ENCODE data around the gene RAD51B.

DNA sequence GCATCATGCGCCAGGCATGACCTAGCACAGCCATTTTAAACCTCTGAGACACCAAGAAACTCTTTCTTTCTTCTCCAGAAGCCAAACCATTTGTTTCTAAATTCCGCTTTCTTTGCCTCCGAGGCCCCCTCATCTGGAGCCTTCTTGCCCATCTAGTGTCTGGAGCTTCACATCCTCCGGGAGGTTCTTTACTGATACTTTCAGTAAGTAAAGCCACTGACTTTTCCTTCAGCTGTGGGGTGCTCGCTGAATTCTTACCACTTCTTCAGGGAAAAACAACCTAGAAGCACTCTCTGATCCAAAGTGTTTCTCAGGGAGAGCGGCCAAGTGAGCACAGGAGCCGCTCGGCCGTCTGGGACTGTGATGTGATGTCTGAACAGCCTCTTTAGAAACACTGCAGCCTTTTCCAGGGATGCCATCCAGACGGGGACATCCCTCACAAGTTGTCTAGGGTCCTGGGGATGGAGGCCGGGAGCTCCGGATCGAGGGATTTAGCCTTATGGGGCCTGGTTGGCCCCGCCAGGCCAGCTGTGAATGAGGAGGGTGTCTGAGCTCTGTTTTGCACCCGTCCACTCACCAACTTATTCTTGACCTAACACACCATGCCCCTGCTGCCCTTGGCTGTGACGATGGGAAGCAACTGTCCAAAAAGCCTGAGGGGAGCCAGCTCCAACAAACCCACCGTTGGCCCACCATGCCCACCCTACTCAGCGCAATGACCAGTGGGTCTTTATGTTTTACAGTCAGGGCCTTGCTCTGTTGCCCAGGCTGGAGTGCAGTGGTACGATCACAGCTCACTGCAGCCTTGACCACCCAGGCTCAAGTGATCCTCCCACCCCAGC lies 812.7 kb downstream of the RAD51B start:
- TF ChIP-seq GABPA (tag; conservative IDR thresholded peaks at IDR 0.05; ENCODE audit: low read depth) (no peak), NCOA4 (IDR thresholded peaks at IDR 0.05; ENCODE audit: partially characterized antibody) (no peak), CBFB (CRISPR knock-in tag; IDR thresholded peaks at IDR 0.05) (no peak), ATF1 (CRISPR knock-in tag; IDR thresholded peaks at IDR 0.05) (no peak), ATF1 (tag; IDR thresholded peaks at IDR 0.05) (no peak), CREB1 (IDR thresholded peaks at IDR 0.05) (no peak), CREB1 (CRISPR knock-in tag; IDR thresholded peaks at IDR 0.05) (no peak)
- TF ChIP-seq, protein P1, sequence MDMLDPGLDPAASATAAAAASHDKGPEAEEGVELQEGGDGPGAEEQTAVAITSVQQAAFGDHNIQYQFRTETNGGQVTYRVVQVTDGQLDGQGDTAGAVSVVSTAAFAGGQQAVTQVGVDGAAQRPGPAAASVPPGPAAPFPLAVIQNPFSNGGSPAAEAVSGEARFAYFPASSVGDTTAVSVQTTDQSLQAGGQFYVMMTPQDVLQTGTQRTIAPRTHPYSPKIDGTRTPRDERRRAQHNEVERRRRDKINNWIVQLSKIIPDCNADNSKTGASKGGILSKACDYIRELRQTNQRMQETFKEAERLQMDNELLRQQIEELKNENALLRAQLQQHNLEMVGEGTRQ (CRISPR knock-in tag; IDR thresholded peaks at IDR 0.05), result no peak
- TF ChIP-seq, protein P2, sequence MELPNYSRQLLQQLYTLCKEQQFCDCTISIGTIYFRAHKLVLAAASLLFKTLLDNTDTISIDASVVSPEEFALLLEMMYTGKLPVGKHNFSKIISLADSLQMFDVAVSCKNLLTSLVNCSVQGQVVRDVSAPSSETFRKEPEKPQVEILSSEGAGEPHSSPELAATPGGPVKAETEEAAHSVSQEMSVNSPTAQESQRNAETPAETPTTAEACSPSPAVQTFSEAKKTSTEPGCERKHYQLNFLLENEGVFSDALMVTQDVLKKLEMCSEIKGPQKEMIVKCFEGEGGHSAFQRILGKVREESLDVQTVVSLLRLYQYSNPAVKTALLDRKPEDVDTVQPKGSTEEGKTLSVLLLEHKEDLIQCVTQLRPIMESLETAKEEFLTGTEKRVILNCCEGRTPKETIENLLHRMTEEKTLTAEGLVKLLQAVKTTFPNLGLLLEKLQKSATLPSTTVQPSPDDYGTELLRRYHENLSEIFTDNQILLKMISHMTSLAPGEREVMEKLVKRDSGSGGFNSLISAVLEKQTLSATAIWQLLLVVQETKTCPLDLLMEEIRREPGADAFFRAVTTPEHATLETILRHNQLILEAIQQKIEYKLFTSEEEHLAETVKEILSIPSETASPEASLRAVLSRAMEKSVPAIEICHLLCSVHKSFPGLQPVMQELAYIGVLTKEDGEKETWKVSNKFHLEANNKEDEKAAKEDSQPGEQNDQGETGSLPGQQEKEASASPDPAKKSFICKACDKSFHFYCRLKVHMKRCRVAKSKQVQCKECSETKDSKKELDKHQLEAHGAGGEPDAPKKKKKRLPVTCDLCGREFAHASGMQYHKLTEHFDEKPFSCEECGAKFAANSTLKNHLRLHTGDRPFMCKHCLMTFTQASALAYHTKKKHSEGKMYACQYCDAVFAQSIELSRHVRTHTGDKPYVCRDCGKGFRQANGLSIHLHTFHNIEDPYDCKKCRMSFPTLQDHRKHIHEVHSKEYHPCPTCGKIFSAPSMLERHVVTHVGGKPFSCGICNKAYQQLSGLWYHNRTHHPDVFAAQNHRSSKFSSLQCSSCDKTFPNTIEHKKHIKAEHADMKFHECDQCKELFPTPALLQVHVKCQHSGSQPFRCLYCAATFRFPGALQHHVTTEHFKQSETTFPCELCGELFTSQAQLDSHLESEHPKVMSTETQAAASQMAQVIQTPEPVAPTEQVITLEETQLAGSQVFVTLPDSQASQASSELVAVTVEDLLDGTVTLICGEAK (IDR thresholded peaks at IDR 0.05), result no peak
- TF ChIP-seq, protein P2 (CRISPR knock-in tag; IDR thresholded peaks at IDR 0.05), result no peak
- TF ChIP-seq, protein P3, sequence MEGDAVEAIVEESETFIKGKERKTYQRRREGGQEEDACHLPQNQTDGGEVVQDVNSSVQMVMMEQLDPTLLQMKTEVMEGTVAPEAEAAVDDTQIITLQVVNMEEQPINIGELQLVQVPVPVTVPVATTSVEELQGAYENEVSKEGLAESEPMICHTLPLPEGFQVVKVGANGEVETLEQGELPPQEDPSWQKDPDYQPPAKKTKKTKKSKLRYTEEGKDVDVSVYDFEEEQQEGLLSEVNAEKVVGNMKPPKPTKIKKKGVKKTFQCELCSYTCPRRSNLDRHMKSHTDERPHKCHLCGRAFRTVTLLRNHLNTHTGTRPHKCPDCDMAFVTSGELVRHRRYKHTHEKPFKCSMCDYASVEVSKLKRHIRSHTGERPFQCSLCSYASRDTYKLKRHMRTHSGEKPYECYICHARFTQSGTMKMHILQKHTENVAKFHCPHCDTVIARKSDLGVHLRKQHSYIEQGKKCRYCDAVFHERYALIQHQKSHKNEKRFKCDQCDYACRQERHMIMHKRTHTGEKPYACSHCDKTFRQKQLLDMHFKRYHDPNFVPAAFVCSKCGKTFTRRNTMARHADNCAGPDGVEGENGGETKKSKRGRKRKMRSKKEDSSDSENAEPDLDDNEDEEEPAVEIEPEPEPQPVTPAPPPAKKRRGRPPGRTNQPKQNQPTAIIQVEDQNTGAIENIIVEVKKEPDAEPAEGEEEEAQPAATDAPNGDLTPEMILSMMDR (IDR thresholded peaks at IDR 0.05 in 2 of 3, conservative IDR thresholded peaks at IDR 0.05 in 1 of 3; ENCODE audit: insufficient read depth in 2 of 3, low read depth in 1 of 3, low read length in 3 of 3), result no peak

All from K562 (cell line).